AG04449 (cell line): Measurements from ENCODE around the gene KIF7.

Experiments
- CTCF ChIA-PET: fragments of 350-600 bp; formaldehyde crosslinking; extraction: SDS; loops from one replicate; lab custom pipeline; 2021; ENCODE audit warnings: antibody characterized with exemption; lab: Yijun Ruan, JAX
- POLR2A ChIA-PET: fragments of 400-600, 350-600 bp; formaldehyde crosslinking; extraction: SDS; loops from one replicate; lab custom pipeline; 2020; ENCODE audit warnings: antibody characterized with exemption, inconsistent platforms; lab: Yijun Ruan, JAX
- DNase-seq: peaks from one replicate; pipeline ENCODE4 v3.0.0-alpha.2; 2010; ENCODE audit warnings: low read depth, low spot score
- H3K4me3 ChIP-seq: 2 replicates; pipeline ENCODE4 v1.5.1; 2011; ENCODE audit warnings: low read depth, mild to moderate bottlenecking, control low read depth, low read length
- TF ChIP-seq, protein P1 (sequence below): IDR thresholded peaks from one replicate; pipeline ENCODE4 v1.5.1; 2011; ENCODE audit warnings: mild to moderate bottlenecking, moderate library complexity, low read length, control low read depth, inconsistent platforms; ENCODE audit not compliant: insufficient read depth; ENCODE audit errors: missing control alignments

KIF7 gene

DNA sequence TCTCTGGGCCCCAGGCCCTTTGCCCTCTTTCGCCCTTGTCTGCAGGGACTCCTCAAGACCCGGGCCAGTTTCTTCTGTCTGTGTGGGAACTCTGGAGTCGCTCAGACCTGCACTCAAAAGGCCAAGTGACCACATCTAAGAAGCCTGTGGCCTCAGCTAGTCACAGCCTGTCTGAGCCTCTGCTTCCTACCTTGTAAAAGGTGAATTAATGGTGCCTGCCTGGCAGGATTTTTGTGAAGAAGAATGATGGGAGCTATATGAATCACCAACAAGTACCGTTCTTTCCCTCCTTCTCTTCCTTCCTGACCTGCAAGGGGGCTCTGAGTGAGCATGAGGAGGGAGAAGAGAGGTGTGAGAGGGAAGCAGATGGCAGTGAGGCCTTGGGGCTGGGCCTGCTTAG, 16.4 kb upstream of the KIF7 start:
- ChIA-PET POLR2A (interaction anchor here (0.6 kb wide), 1 partner anchor 10 kb away, joined by 3 read pairs; no protein-coding TSS in a partner anchor), CTCF (interaction anchor here (4.3 kb wide), 1 partner anchor 24 kb away, joined by 20 read pairs; no protein-coding TSS in a partner anchor)
- TF ChIP-seq, protein P1, sequence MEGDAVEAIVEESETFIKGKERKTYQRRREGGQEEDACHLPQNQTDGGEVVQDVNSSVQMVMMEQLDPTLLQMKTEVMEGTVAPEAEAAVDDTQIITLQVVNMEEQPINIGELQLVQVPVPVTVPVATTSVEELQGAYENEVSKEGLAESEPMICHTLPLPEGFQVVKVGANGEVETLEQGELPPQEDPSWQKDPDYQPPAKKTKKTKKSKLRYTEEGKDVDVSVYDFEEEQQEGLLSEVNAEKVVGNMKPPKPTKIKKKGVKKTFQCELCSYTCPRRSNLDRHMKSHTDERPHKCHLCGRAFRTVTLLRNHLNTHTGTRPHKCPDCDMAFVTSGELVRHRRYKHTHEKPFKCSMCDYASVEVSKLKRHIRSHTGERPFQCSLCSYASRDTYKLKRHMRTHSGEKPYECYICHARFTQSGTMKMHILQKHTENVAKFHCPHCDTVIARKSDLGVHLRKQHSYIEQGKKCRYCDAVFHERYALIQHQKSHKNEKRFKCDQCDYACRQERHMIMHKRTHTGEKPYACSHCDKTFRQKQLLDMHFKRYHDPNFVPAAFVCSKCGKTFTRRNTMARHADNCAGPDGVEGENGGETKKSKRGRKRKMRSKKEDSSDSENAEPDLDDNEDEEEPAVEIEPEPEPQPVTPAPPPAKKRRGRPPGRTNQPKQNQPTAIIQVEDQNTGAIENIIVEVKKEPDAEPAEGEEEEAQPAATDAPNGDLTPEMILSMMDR: no peak
- H3K4me3 ChIP-seq: no peak overlapping the region
- DNase-seq: no peak

DNA sequence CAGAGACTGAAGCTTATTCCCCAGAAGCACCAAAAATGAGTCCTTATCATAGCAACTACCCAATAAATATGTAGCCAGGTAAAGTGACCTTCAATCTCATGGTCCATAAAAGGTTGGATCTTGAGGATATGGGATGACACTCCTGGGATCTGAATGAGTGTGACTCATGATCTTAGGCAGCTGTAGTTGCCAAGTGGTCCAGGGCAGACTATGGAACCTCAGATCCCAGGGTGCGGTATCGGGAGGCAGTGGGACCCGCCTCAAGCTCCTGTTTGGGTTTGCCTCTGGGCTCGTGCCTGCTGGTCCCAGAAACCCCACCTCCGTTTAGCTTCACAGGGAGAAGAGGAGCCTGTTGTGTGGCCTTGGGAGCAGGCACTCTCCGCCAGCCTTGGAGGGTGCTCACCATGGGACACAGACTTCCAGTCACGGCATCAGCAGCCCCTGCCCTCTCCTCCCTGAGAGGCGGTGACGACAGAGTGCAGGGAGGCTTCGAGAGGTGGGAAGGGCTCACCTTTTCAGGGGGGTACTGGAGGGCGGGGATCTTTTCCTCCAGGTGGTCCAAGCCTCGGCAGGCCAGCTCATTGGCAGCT, 15.8 kb upstream of the KIF7 start:
- no peak overlapping the region for H3K4me3 ChIP-seq
- ChIA-PET CTCF (interaction anchor here (0.8 to 1.6 kb wide), 4 partner anchors 10 to 79 kb away, joined by 3 to 4 read pairs (median 4); no protein-coding TSS in a partner anchor), POLR2A (no interaction called here)
- no peak for DNase-seq
- TF ChIP-seq, protein P1: no peak

DNA sequence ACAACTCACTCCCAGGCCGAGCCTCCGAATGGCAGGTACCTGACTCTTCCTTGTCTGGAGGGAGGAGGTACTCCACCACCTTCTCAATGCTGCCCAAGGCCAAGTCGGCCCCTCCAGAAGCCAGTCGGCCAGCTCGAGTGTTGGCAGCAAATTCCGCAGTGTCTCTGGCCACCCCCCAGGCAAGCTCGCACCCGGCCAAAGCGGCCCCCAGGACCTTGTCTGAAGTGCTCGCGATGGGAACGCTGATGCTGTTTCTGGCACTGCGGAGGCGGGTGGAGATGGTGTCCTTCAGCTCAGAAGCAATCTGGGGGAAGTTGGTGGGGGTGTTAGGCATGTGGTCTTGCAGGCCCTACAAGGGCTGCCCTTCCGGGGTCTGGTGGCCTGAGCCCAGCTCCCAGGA, 14.7 kb upstream of the KIF7 start:
- no peak for DNase-seq
- ChIA-PET CTCF (interaction anchor here (1.0 to 1.6 kb wide), 2 partner anchors 9 to 22 kb away, joined by 3 to 4 read pairs; no protein-coding TSS in a partner anchor), POLR2A (no interaction called here)
- TF ChIP-seq, protein P1: no peak
- no peak overlapping the region for H3K4me3 ChIP-seq

DNA sequence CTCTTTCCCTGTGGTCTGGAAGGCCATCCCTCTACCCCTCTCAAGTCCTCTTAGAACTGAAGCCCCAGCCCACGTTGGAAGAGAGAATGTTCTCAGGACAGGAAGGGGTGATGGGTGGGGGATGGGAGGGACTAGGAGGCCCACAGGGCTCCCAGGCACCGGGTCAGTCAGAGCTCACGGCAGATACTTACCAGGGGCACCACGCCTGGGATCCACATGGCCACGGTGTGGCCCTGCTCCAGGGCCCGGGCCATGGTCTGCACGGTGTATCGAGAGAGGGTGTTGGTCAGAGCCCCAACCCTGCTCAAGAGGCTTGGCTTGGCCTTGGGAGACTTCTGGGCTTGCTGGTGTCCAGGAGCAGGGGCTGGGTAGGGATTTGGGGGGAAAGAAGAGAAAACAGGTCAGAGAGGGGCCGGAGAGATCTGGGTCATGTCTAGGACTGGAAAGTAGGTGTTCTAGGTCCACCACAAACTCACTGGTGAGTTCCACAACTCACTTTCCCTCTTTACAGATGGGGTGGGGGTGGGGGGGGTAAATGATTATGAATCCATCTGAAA, 14.1 kb upstream of the KIF7 start:
- TF ChIP-seq, protein P1: no peak
- POLR2A ChIA-PET: no interaction called here
- CTCF ChIA-PET: interaction anchor here (1.4 kb wide), 1 partner anchor 219 kb away, joined by 4 read pairs; no protein-coding TSS in a partner anchor
- no peak for DNase-seq
- H3K4me3 ChIP-seq: no peak overlapping the region

DNA sequence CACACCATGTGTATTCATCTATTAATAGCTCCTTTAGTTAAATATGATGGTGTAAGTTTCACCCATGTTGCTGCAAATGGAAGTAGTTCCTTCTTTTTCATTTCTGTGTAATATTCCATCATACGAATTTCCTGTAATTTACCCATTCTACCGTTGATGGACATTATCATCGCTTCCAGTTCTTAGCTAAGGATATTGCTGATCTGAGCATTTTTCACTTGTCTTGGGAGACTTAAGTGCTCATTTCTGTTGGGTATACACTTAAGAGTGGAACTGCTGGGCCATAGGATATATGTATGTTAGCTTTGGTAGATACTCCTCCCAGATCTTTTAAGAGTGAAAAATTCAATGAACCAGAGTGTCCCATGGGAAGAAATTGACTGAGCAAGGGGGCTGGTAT, 12.9 kb upstream of the KIF7 start:
- no peak overlapping the region for H3K4me3 ChIP-seq
- POLR2A ChIA-PET: interaction anchor here (0.6 kb wide), 1 partner anchor 182 kb away, joined by 3 read pairs; no protein-coding TSS in a partner anchor
- CTCF ChIA-PET: interaction anchor here (0.7 to 1.4 kb wide), 2 partner anchors 21 to 220 kb away, joined by 3 to 4 read pairs; no protein-coding TSS in a partner anchor
- DNase-seq: no peak
- TF ChIP-seq, protein P1: no peak

DNA sequence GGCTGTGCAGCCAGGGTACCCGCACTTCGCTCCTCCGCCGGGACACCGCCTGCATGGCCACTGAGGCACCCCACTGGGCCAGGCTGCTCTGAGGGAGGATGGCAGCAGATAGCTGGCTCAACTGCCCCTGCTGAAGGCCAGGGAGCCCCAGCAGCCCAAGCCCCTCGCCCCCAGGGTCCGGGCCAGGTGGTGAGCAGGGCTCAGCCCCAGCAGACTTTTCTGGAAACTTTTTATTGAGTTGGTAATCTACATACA, 12.4 kb upstream of the KIF7 start:
- DNase-seq: no peak
- ChIA-PET POLR2A (no interaction called here), CTCF (interaction anchor here (0.7 kb wide), 1 partner anchor 21 kb away, joined by 3 read pairs; no protein-coding TSS in a partner anchor)
- TF ChIP-seq, protein P1: no peak
- H3K4me3 ChIP-seq: no peak overlapping the region
